ENCODE results near the gene NEK9. TPM values are rescaled to one million over a fixed set of nuclear protein-coding genes. Genes with fewer than 3 reads are reported as not detected.

Gene NEK9
- total and polyA plus RNA-seq, 2 experiments from 2014 or later: 16.3 to 31.1 TPM

DNA sequence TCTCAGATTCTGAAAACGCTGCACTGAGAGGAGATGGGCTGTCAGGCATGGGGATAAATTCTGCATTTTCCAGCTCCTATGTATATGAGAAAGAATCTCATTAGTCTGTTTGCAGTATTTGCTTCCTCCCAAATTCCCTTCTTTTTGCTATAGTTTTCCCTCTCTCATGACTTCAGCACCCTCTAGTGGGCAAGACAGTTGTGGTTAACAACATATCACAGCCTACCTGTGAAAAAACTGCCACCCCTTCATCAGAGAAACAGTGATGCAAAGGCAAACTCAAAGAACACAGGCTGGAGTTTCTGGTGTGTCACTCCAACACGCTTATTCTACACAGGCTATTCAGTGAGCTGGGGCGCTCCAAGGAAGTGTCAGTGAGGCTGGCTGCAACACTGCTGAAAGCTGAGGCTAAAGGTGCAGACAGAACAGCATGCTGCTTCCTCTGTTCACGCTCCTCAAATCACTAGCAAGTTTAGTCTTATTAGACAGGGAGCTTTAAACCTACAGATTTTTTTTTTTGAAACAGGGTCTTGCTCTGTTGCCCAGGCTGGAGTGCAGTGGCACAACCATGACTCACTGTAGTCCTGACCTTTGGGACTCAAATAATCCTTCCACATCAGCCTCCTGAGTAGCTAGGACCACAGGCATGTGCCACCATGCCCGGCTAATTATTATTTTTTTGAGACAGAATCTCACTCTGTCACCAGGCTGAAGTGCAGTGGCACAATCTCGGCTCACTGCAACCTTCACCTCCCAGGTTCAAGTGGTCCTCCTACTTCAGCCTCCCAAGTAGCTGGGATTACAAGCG, 38.1 kb downstream of the NEK9 start:
- H3K4me3 Mint-ChIP-seq: no peak overlapping the region
- Histone ChIP-seq H3K27me3 (ENCODE audit: insufficient read depth) (no peaks in the 10 kb centered on the region), H3K9me2 (ENCODE audit: insufficient read depth) (no peaks in the 10 kb centered on the region), H3K79me2 (replicated peaks; ENCODE audit: insufficient read depth) (no peaks in the 10 kb centered on the region), H2AFZ (no peak overlapping the region), H3K4me3 (no peak overlapping the region), H3K4me1 (ENCODE audit: insufficient read depth) (no peaks in the 10 kb centered on the region; the same call in 1 of the 2 replicates), H3F3A (replicated peaks; ENCODE audit: low read depth) (0 out of 2 replicates have a peak, but pooled peaks cover 3% of the 10 kb centered on the region), H3K27ac (ENCODE audit: low read depth) (no peak overlapping the region), H4K20me1 (replicated peaks; ENCODE audit: insufficient read depth) (0 out of 2 replicates have a peak, but pooled peaks cover 6% of the 10 kb centered on the region), H3K36me3 (ENCODE audit: insufficient read depth) (peaks cover 26% of the 10 kb centered on the region), H3K4me2 (no peak overlapping the region)
- no peaks in the 10 kb centered on the region; the same call in 2 of the 3 replicates for H3K9me3 Mint-ChIP-seq
- peak; percentile 89 for DNase-seq (ENCODE audit: low spot score)
- H3K27ac Mint-ChIP-seq: no peak overlapping the region
- H3K36me3 Mint-ChIP-seq (ENCODE audit: low read depth): peaks cover 68% of the 10 kb centered on the region
- H3K4me1 Mint-ChIP-seq: peaks cover 6% of the 10 kb centered on the region; the same call in 2 of the 3 replicates
- TF ChIP-seq ZNF114 (CRISPR knock-in tag; IDR thresholded peaks at IDR 0.05) (no peak), EZH2phosphoT487 (IDR thresholded peaks at IDR 0.05; ENCODE audit: unreplicated experiment) (no peak), EZH2 (IDR thresholded peaks at IDR 0.05; ENCODE audit: low read depth, unreplicated experiment) (no peak)
- TF ChIP-seq, protein P1, sequence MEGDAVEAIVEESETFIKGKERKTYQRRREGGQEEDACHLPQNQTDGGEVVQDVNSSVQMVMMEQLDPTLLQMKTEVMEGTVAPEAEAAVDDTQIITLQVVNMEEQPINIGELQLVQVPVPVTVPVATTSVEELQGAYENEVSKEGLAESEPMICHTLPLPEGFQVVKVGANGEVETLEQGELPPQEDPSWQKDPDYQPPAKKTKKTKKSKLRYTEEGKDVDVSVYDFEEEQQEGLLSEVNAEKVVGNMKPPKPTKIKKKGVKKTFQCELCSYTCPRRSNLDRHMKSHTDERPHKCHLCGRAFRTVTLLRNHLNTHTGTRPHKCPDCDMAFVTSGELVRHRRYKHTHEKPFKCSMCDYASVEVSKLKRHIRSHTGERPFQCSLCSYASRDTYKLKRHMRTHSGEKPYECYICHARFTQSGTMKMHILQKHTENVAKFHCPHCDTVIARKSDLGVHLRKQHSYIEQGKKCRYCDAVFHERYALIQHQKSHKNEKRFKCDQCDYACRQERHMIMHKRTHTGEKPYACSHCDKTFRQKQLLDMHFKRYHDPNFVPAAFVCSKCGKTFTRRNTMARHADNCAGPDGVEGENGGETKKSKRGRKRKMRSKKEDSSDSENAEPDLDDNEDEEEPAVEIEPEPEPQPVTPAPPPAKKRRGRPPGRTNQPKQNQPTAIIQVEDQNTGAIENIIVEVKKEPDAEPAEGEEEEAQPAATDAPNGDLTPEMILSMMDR (conservative IDR thresholded peaks at IDR 0.05; ENCODE audit: low read depth in 2 of 2): peak; percentile 88 to 90
- peak; percentile 87 for ATAC-seq
- H3K27me3 Mint-ChIP-seq (ENCODE audit: insufficient read depth, low read depth, poor library complexity): no peaks in the 10 kb centered on the region

DNA sequence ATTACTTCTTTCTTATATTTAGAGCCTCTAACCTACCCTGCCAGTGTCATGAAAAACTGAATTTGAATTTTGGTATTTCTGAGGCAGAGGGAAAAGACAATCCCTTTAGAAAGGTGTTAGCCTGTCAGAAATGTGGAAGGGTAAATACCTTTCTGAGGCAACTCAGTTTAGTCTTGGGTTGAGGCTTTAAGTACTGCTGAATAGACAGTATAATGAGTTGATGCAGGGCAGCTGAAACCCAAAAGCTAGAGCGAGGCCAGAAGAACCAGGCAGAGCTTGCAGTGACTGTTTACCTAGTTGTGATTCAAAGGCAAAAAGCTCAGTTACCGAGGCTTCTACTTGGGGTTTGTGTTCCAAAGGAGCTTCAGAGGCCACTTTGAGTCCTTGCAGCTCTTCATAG, 38.7 kb downstream of the NEK9 start:
- Mint-ChIP-seq H3K27ac (no peak overlapping the region), H3K27me3 (ENCODE audit: insufficient read depth, low read depth, poor library complexity) (no peaks in the 10 kb centered on the region), H3K9me3 (no peaks in the 10 kb centered on the region; the same call in 2 of the 3 replicates), H3K4me3 (no peak overlapping the region), H3K36me3 (ENCODE audit: low read depth) (peaks cover 66% of the 10 kb centered on the region), H3K4me1 (peaks cover 6% of the 10 kb centered on the region; the same call in 2 of the 3 replicates)
- TF ChIP-seq EZH2 (IDR thresholded peaks at IDR 0.05; ENCODE audit: low read depth, unreplicated experiment) (no peak), STAT1 (IDR thresholded peaks at IDR 0.05; ENCODE audit: unreplicated experiment) (no peak), JUNB (IDR thresholded peaks at IDR 0.05; ENCODE audit: unreplicated experiment) (no peak)
- Histone ChIP-seq H3K4me1 (ENCODE audit: insufficient read depth) (no peaks in the 10 kb centered on the region; the same call in 1 of the 2 replicates), H3K79me2 (replicated peaks; ENCODE audit: insufficient read depth) (no peaks in the 10 kb centered on the region), H3K4me2 (no peak overlapping the region), H3K9me2 (ENCODE audit: insufficient read depth) (no peaks in the 10 kb centered on the region), H4K20me1 (replicated peaks; ENCODE audit: insufficient read depth) (0 out of 2 replicates have a peak, but pooled peaks cover 6% of the 10 kb centered on the region), H3F3A (replicated peaks; ENCODE audit: low read depth) (0 out of 2 replicates have a peak, but pooled peaks cover 3% of the 10 kb centered on the region), H3K27me3 (ENCODE audit: insufficient read depth) (no peaks in the 10 kb centered on the region), H3K4me3 (no peak overlapping the region), H2AFZ (no peak overlapping the region), H3K36me3 (ENCODE audit: insufficient read depth) (peaks cover 26% of the 10 kb centered on the region), H3K27ac (ENCODE audit: low read depth) (no peak overlapping the region)
- DNase-seq (ENCODE audit: low spot score): no peak
- no peak for ATAC-seq

DNA sequence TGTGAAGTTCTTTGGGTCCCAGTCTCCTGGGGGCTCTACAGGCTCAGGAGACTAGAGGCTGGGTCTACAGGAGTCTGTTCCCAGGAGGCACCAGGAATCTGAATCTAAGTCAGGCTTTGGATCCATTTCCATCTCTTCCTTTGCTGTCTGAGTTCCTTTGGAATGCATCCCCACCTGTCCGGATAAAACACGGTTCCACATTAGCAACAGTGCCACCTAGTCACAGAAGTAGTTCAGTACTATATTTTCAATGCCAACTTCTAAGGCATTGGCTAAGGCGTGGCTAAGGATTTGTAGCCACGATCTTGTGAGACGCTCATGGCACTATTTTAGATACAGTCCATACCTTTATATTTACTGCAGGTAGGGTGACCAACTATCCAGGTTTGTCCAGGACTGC, 42.3 kb downstream of the NEK9 start:
- Histone ChIP-seq H3K4me2 (no peak overlapping the region), H3K9me2 (ENCODE audit: insufficient read depth) (no peaks in the 10 kb centered on the region), H3K4me3 (no peak overlapping the region), H3K36me3 (ENCODE audit: insufficient read depth) (peaks cover 26% of the 10 kb centered on the region), H3K27ac (ENCODE audit: low read depth) (no peak overlapping the region), H3K27me3 (ENCODE audit: insufficient read depth) (no peaks in the 10 kb centered on the region), H3K4me1 (ENCODE audit: insufficient read depth) (no peaks in the 10 kb centered on the region), H4K20me1 (replicated peaks; ENCODE audit: insufficient read depth) (0 out of 2 replicates have a peak, but pooled peaks cover 6% of the 10 kb centered on the region), H3K79me2 (replicated peaks; ENCODE audit: insufficient read depth) (no peaks in the 10 kb centered on the region), H2AFZ (no peak overlapping the region), H3F3A (replicated peaks; ENCODE audit: low read depth) (0 out of 2 replicates have a peak, but pooled peaks cover 3% of the 10 kb centered on the region)
- Mint-ChIP-seq H3K9me3 (no peaks in the 10 kb centered on the region), H3K27me3 (ENCODE audit: insufficient read depth, low read depth, poor library complexity) (peaks cover 2% of the 10 kb centered on the region), H3K4me3 (no peak overlapping the region), H3K36me3 (ENCODE audit: low read depth) (peaks cover 56% of the 10 kb centered on the region; the same call in 2 of the 3 replicates), H3K4me1 (no peaks in the 10 kb centered on the region), H3K27ac (no peak overlapping the region)
- DNase-seq (ENCODE audit: low spot score) (no peak), ATAC-seq (no peak)
- TF ChIP-seq, protein P1 (conservative IDR thresholded peaks at IDR 0.05; ENCODE audit: low read depth in 2 of 2): peak; percentile 15 to 36; a peak in 2 of 4 replicates
